ENCODE measurements around the gene GFOD1.

GFOD1 gene

GRCh38 chr6:13420269-13420668 lies 67.1 kb downstream of the GFOD1 start:
- Mint-ChIP-seq H3K27me3 (no peaks in the 10 kb centered on the region), H3K27ac (no peak overlapping the region), H3K4me3 (no peak overlapping the region), H3K36me3 (peaks cover 5% of the 10 kb centered on the region), H3K4me1 (peaks cover 36% of the 10 kb centered on the region), H3K9me3 (no peaks in the 10 kb centered on the region)

GRCh38 chr6:13419422-13420195 lies 67.8 kb downstream of the GFOD1 start:
- Mint-ChIP-seq H3K4me3 (no peak overlapping the region), H3K27ac (no peak overlapping the region), H3K9me3 (no peaks in the 10 kb centered on the region), H3K36me3 (peaks cover 5% of the 10 kb centered on the region), H3K27me3 (no peaks in the 10 kb centered on the region), H3K4me1 (peaks cover 32% of the 10 kb centered on the region)

- H3K9me3 Mint-ChIP-seq = no peaks in the 10 kb centered on the region
- peaks cover 5% of the 10 kb centered on the region for H3K36me3 Mint-ChIP-seq
- peaks cover 32% of the 10 kb centered on the region for H3K4me1 Mint-ChIP-seq
- H3K27me3 Mint-ChIP-seq = no peaks in the 10 kb centered on the region
- no peak overlapping the region for H3K4me3 Mint-ChIP-seq
- H3K27ac Mint-ChIP-seq = no peak overlapping the region
Measured at GRCh38 chr6:13418844-13419243, 68.6 kb downstream of the GFOD1 start.

- H3K27me3 Mint-ChIP-seq = no peaks in the 10 kb centered on the region
- H3K4me1 Mint-ChIP-seq = peaks cover 28% of the 10 kb centered on the region
- H3K9me3 Mint-ChIP-seq = no peaks in the 10 kb centered on the region
- no peak overlapping the region for H3K4me3 Mint-ChIP-seq
- no peak overlapping the region for H3K27ac Mint-ChIP-seq
- peaks cover 5% of the 10 kb centered on the region for H3K36me3 Mint-ChIP-seq
Measured at GRCh38 chr6:13417954-13418353, 69.4 kb downstream of the GFOD1 start.

- no peak overlapping the region for H3K27ac Mint-ChIP-seq
- H3K36me3 Mint-ChIP-seq = peaks cover 5% of the 10 kb centered on the region
- no peaks in the 10 kb centered on the region for H3K9me3 Mint-ChIP-seq
- peaks cover 28% of the 10 kb centered on the region for H3K4me1 Mint-ChIP-seq
- no peak overlapping the region for H3K4me3 Mint-ChIP-seq
- H3K27me3 Mint-ChIP-seq = no peaks in the 10 kb centered on the region
Measured at GRCh38 chr6:13417431-13417830, 70.0 kb downstream of the GFOD1 start.

- Mint-ChIP-seq H3K27ac (no peak overlapping the region), H3K4me1 (peaks cover 13% of the 10 kb centered on the region), H3K27me3 (no peaks in the 10 kb centered on the region), H3K4me3 (no peak overlapping the region), H3K9me3 (no peaks in the 10 kb centered on the region), H3K36me3 (peaks cover 5% of the 10 kb centered on the region)
Measured at GRCh38 chr6:13415283-13415682, 72.1 kb downstream of the GFOD1 start.

- H3K4me3 Mint-ChIP-seq = no peak overlapping the region
Measured at GRCh38 chr6:13413900-13414555, 73.4 kb downstream of the GFOD1 start.

GRCh38 chr6:13413466-13413862 lies 73.9 kb downstream of the GFOD1 start:
- no peak overlapping the region for H3K27ac Mint-ChIP-seq

More at GRCh38 chr6:13413900-13414555, 73.4 kb downstream of the GFOD1 start:
- H3K27me3 Mint-ChIP-seq = no peaks in the 10 kb centered on the region
- no peak overlapping the region for H3K27ac Mint-ChIP-seq
- no peaks in the 10 kb centered on the region for H3K4me1 Mint-ChIP-seq
- H3K9me3 Mint-ChIP-seq = no peaks in the 10 kb centered on the region
- H3K36me3 Mint-ChIP-seq = peaks cover 3% of the 10 kb centered on the region

GRCh38 chr6:13412639-13413465 lies 74.5 kb downstream of the GFOD1 start:
- Mint-ChIP-seq H3K4me1 (no peaks in the 10 kb centered on the region), H3K9me3 (no peaks in the 10 kb centered on the region), H3K36me3 (peaks cover 3% of the 10 kb centered on the region), H3K27me3 (no peaks in the 10 kb centered on the region), H3K27ac (no peak overlapping the region), H3K4me3 (no peak overlapping the region)

More at GRCh38 chr6:13413466-13413862, 73.9 kb downstream of the GFOD1 start:
- H3K36me3 Mint-ChIP-seq = peaks cover 3% of the 10 kb centered on the region
- H3K4me1 Mint-ChIP-seq = no peaks in the 10 kb centered on the region
- H3K9me3 Mint-ChIP-seq = no peaks in the 10 kb centered on the region
- no peaks in the 10 kb centered on the region for H3K27me3 Mint-ChIP-seq
- H3K4me3 Mint-ChIP-seq = no peak overlapping the region

- Mint-ChIP-seq H3K4me3 (no peak overlapping the region), H3K27ac (no peak overlapping the region), H3K27me3 (no peaks in the 10 kb centered on the region), H3K4me1 (no peaks in the 10 kb centered on the region), H3K36me3 (peaks cover 3% of the 10 kb centered on the region), H3K9me3 (no peaks in the 10 kb centered on the region)
Measured at GRCh38 chr6:13412211-13412610, 75.2 kb downstream of the GFOD1 start.

GRCh38 chr6:13411484-13411883 lies 75.9 kb downstream of the GFOD1 start:
- no peak overlapping the region for H3K4me3 Mint-ChIP-seq
- no peaks in the 10 kb centered on the region for H3K27me3 Mint-ChIP-seq
- H3K36me3 Mint-ChIP-seq = peaks cover 3% of the 10 kb centered on the region
- no peaks in the 10 kb centered on the region for H3K4me1 Mint-ChIP-seq
- no peaks in the 10 kb centered on the region for H3K9me3 Mint-ChIP-seq
- no peak overlapping the region for H3K27ac Mint-ChIP-seq

- H3K27me3 Mint-ChIP-seq = no peaks in the 10 kb centered on the region
- no peak overlapping the region for H3K4me3 Mint-ChIP-seq
- H3K36me3 Mint-ChIP-seq = no peaks in the 10 kb centered on the region
- no peak overlapping the region for H3K27ac Mint-ChIP-seq
- H3K4me1 Mint-ChIP-seq = no peaks in the 10 kb centered on the region
- no peaks in the 10 kb centered on the region for H3K9me3 Mint-ChIP-seq
Measured at GRCh38 chr6:13409991-13410390, 77.4 kb downstream of the GFOD1 start.

GRCh38 chr6:13407709-13408695 lies 79.4 kb downstream of the GFOD1 start:
- H3K27me3 Mint-ChIP-seq = no peaks in the 10 kb centered on the region
- no peak overlapping the region for H3K27ac Mint-ChIP-seq
- H3K4me3 Mint-ChIP-seq = no peak overlapping the region
- H3K4me1 Mint-ChIP-seq = no peaks in the 10 kb centered on the region
- no peaks in the 10 kb centered on the region for H3K36me3 Mint-ChIP-seq
- no peaks in the 10 kb centered on the region for H3K9me3 Mint-ChIP-seq

GRCh38 chr6:13407368-13407708 lies 80.1 kb downstream of the GFOD1 start:
- no peaks in the 10 kb centered on the region for H3K27me3 Mint-ChIP-seq
- H3K9me3 Mint-ChIP-seq = no peaks in the 10 kb centered on the region

GRCh38 chr6:13406781-13407180 lies 80.6 kb downstream of the GFOD1 start:
- no peaks in the 10 kb centered on the region for H3K36me3 Mint-ChIP-seq
- H3K4me1 Mint-ChIP-seq = no peaks in the 10 kb centered on the region
- H3K4me3 Mint-ChIP-seq = no peak overlapping the region
- no peaks in the 10 kb centered on the region for H3K9me3 Mint-ChIP-seq
- no peaks in the 10 kb centered on the region for H3K27me3 Mint-ChIP-seq
- no peak overlapping the region for H3K27ac Mint-ChIP-seq

More at GRCh38 chr6:13407368-13407708, 80.1 kb downstream of the GFOD1 start:
- H3K27ac Mint-ChIP-seq = no peak overlapping the region
- H3K36me3 Mint-ChIP-seq = no peaks in the 10 kb centered on the region
- H3K4me3 Mint-ChIP-seq = no peak overlapping the region
- H3K4me1 Mint-ChIP-seq = no peaks in the 10 kb centered on the region
